Keratinocyte (primary cell): ENCODE measurements around the gene POU4F2. TPM values are rescaled to one million over a fixed set of nuclear protein-coding genes. Genes with fewer than 3 reads are reported as not detected.

Source experiments
- polyA plus RNA-seq, 5 experiments: library from polyadenylated mRNA; depleted of rRNA in 3 of 5; stranded (reverse) in 3 of 5; stranded (forward) in 1 of 5; unstranded in 1 of 5; fragments of >200 nt; gene quantifications; 1 replicate in 1 of 5; 2 replicates in 3 of 5; 3 replicates in 1 of 5; pipeline versions ENCODE4 v1.2.1 to v1.2.3, GENCODE V29; 2011 to 2012; ENCODE audit warnings: missing spikeins in 2 of 5, low read depth in 1 of 5, low replicate concordance in 1 of 5

Gene POU4F2
- polyA plus RNA-seq, 1 donor (not counting 4 experiments of a cell fraction or from before 2014, with no cell fraction given): not detected

Other genes starting within 250 kb of the POU4F2 start
- 7.6 to 12.7 TPM (median 8.6 TPM) in 3 replicates for gene SLC10A7, start 117.0 kb upstream of the POU4F2 start, polyA plus RNA-seq